OCI-LY3 (cell line): ENCODE measurements around the gene SLC45A2.

Source experiments
- H2AFZ ChIP-seq: fragments of 200-600, 300-600 bp; shearing (Covaris generic); 2 replicates; pipeline ENCODE4 v1.6.0; 2014; ENCODE audit warnings: antibody characterized with exemption, low read depth, low read length
- H3K27ac ChIP-seq: fragments of 200-600, 300-600 bp; sonication (generic); 2 replicates; pipeline ENCODE4 v1.5.1; 2014; ENCODE audit warnings: mild to moderate bottlenecking, low read length, moderate library complexity, mixed read lengths
- H3K27me3 ChIP-seq: fragments of 200-600, 300-600 bp; sonication (generic); 2 replicates; pipeline ENCODE4 v1.6.1; 2014; ENCODE audit warnings: low read depth, low read length, mixed read lengths
- H3K36me3 ChIP-seq: fragments of 200-600, 300-600 bp; sonication (generic); replicated peaks from 2 replicates; pipeline ENCODE3; 2014; ENCODE audit warnings: low read depth, low read length, mixed read lengths
- H3K4me1 ChIP-seq: fragments of 300-600, 200-600 bp; sonication (generic); 2 replicates; pipeline ENCODE4 v1.6.1; 2014; ENCODE audit warnings: low read length, mixed read lengths
- H3K4me2 ChIP-seq: fragments of 200-600, 300-600 bp; sonication (generic); 2 replicates; pipeline ENCODE4 v1.6.1; 2014; ENCODE audit warnings: low read length, mixed read lengths
- H3K4me3 ChIP-seq: fragments of 300-600, 200-600 bp; sonication (generic); 2 replicates; pipeline ENCODE4 v1.5.1; 2014; ENCODE audit warnings: antibody characterized with exemption, mild to moderate bottlenecking, low read length, moderate library complexity
- H3K79me2 ChIP-seq: fragments of 300-600, 200-600 bp; shearing (Covaris generic); 2 replicates; pipeline ENCODE4 v1.6.1; 2014; ENCODE audit warnings: mild to moderate bottlenecking, low read length, mixed read lengths
- H3K9ac ChIP-seq: fragments of 300-600, 200-600 bp; shearing (Covaris generic); 2 replicates; pipeline ENCODE4 v1.6.0; 2014; ENCODE audit warnings: mild to moderate bottlenecking, low read length, moderate library complexity
- H3K9me3 ChIP-seq: fragments of 200-600, 300-600 bp; shearing (Covaris generic); 2 replicates; pipeline ENCODE4 v1.6.1; 2014; ENCODE audit warnings: low read length, mixed read lengths; ENCODE audit not compliant: insufficient read depth
- H4K20me1 ChIP-seq: fragments of 200-600, 300-600 bp; sonication (generic); 2 replicates; pipeline ENCODE4 v1.6.1; 2016; ENCODE audit warnings: low read length, mixed read lengths; ENCODE audit not compliant: insufficient read depth
- CTCF ChIP-seq: fragments of 200-600, 300-600 bp; sonication (generic); IDR thresholded peaks from 2 replicates; pipeline ENCODE4 v1.5.1; 2014; ENCODE audit warnings: antibody characterized with exemption, low read length, low read depth
- EZH2phosphoT487 ChIP-seq: fragments of 200-600 bp; shearing (Covaris generic); IDR thresholded peaks from 2 replicates; pipeline ENCODE4 v1.6.1; 2018; ENCODE audit warnings: antibody characterized with exemption, mixed run types, low read depth

SLC45A2 gene

GRCh38 chr5:33938507-33938796 is 46.0 kb downstream of the SLC45A2 start:
- H3K27me3 ChIP-seq: no peaks in the 10 kb centered on the region

GRCh38 chr5:33937707-33938506 is 46.6 kb downstream of the SLC45A2 start:
- Histone ChIP-seq H3K4me1 (peaks cover 17% of the 10 kb centered on the region), H3K4me2 (no peak overlapping the region), H3K27me3 (no peaks in the 10 kb centered on the region), H2AFZ (no peak overlapping the region), H3K4me3 (no peak overlapping the region), H3K36me3 (no peaks in the 10 kb centered on the region), H3K9ac (no peak overlapping the region), H3K79me2 (no peaks in the 10 kb centered on the region), H3K9me3 (no peaks in the 10 kb centered on the region), H3K27ac (no peak overlapping the region), H4K20me1 (no peaks in the 10 kb centered on the region)
- TF ChIP-seq EZH2phosphoT487 (no peak), CTCF (no peak)

More at GRCh38 chr5:33938507-33938796, 46.0 kb downstream of the SLC45A2 start:
- Histone ChIP-seq H3K4me1 (peaks cover 11% of the 10 kb centered on the region), H3K4me2 (no peak overlapping the region), H3K9ac (no peak overlapping the region), H2AFZ (no peak overlapping the region), H4K20me1 (no peaks in the 10 kb centered on the region), H3K79me2 (no peaks in the 10 kb centered on the region), H3K4me3 (no peak overlapping the region), H3K27ac (no peak overlapping the region), H3K9me3 (no peaks in the 10 kb centered on the region), H3K36me3 (no peaks in the 10 kb centered on the region)
- TF ChIP-seq EZH2phosphoT487 (no peak), CTCF (no peak)

GRCh38 chr5:33937017-33937706 is 47.3 kb downstream of the SLC45A2 start:
- H3K4me2 ChIP-seq: no peak overlapping the region
- no peak overlapping the region for H3K27ac ChIP-seq
- H3K36me3 ChIP-seq: no peaks in the 10 kb centered on the region
- no peak overlapping the region for H3K4me3 ChIP-seq
- peaks cover 19% of the 10 kb centered on the region for H3K4me1 ChIP-seq
- H3K79me2 ChIP-seq: no peaks in the 10 kb centered on the region
- no peak overlapping the region for H2AFZ ChIP-seq
- no peak overlapping the region for H3K9ac ChIP-seq
- no peaks in the 10 kb centered on the region for H4K20me1 ChIP-seq
- H3K27me3 ChIP-seq: no peaks in the 10 kb centered on the region
- H3K9me3 ChIP-seq: no peaks in the 10 kb centered on the region
- TF ChIP-seq CTCF: no peak
- no peak for TF ChIP-seq EZH2phosphoT487

GRCh38 chr5:33936381-33937016 is 48.0 kb downstream of the SLC45A2 start, which contains the start of gene RXFP3:
RXFP3 (plus strand) TSS chr5:33936386; CDS start chr5:33936741, 355 bp downstream.
- H3K27me3 ChIP-seq: no peaks in the 10 kb centered on the region
- H3K9me3 ChIP-seq: no peaks in the 10 kb centered on the region
- no peak within 1 kb of the TSS for H3K9ac ChIP-seq
- no peaks in the 10 kb centered on the region for H4K20me1 ChIP-seq
- no peaks in the 10 kb centered on the region for H3K79me2 ChIP-seq
- H3K4me3 ChIP-seq: no peak within 1 kb of the TSS
- H3K4me2 ChIP-seq: no peak within 1 kb of the TSS
- H3K4me1 ChIP-seq: peaks cover 19% of the 10 kb centered on the region
- TF ChIP-seq CTCF: no peak
- no peaks in the 10 kb centered on the region for H3K36me3 ChIP-seq
- no peak within 1 kb of the TSS for H2AFZ ChIP-seq
- H3K27ac ChIP-seq: no peak within 1 kb of the TSS
